ENCODE results near the gene MAST3. TPM values are rescaled to one million over a fixed set of nuclear protein-coding genes. Genes with fewer than 3 reads are reported as not detected.

Gene MAST3
- total RNA-seq, 1 donor from 2014 or later, result 48.6 TPM

DNA sequence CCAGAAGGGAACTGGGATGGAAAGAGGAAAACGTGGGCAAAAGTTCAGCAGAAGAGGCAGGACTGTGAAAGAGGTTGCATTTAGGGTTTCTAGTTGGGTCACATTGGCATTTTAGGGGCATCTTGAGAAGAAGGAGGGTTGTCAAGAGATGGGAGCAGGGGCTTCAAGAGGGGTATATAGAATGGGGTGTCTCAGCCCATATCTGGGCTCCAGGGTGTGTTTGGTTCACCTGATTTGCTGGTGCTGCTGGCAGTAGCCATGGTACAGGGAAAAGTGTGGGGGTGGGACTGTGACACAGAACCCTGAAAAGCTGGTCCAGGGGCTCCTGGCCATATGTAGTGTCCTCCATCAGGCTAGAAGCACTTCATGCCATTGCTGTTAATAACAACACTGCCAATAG, 22.5 kb downstream of the MAST3 start:
- ChIA-PET CTCF (no interaction called here), POLR2A (interaction anchor here (0.5 to 1.8 kb wide), 4 partner anchors 11 to 112 kb away, joined by 3 to 10 read pairs (median 4); partner anchors contain the start of genes ARRDC2 and PIK3R2)
- ATAC-seq (ENCODE audit: low read depth) (no peak), DNase-seq (no peak)
- Mint-ChIP-seq H3K36me3 (ENCODE audit: low read depth) (peaks cover 43% of the 10 kb centered on the region), H3K27ac (peak overlapping the region; percentile 70), H3K4me3 (peak overlapping the region; percentile 75), H3K9me3 (no peaks in the 10 kb centered on the region), H3K4me1 (peaks cover 35% of the 10 kb centered on the region), H3K27me3 (no peaks in the 10 kb centered on the region)
- intact Hi-C loops (cut with micrococcal nuclease), result no loop called here
- TF ChIP-seq, protein P1, sequence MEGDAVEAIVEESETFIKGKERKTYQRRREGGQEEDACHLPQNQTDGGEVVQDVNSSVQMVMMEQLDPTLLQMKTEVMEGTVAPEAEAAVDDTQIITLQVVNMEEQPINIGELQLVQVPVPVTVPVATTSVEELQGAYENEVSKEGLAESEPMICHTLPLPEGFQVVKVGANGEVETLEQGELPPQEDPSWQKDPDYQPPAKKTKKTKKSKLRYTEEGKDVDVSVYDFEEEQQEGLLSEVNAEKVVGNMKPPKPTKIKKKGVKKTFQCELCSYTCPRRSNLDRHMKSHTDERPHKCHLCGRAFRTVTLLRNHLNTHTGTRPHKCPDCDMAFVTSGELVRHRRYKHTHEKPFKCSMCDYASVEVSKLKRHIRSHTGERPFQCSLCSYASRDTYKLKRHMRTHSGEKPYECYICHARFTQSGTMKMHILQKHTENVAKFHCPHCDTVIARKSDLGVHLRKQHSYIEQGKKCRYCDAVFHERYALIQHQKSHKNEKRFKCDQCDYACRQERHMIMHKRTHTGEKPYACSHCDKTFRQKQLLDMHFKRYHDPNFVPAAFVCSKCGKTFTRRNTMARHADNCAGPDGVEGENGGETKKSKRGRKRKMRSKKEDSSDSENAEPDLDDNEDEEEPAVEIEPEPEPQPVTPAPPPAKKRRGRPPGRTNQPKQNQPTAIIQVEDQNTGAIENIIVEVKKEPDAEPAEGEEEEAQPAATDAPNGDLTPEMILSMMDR (IDR thresholded peaks at IDR 0.05), result no peak

DNA sequence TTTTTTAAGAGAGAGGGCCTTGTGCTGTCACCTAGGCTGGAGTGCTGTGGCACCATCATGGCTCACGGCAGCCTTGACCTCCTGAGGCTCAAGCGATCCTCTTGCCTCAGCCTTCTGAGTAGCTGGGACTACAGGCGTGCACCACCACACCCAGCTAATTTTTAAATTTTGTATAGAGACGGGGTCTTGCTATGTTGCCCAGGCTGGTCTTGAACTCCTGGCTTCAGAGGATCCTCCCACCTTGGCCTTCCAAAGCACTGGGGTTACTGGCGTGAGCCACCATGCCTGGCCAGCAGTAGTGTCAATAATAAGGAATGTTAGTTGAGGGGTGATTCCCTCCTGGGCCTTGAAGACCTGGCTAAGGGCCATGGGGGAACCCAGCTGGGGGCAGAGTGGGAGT, 23.6 kb downstream of the MAST3 start:
- H3K9me3 Mint-ChIP-seq, result no peaks in the 10 kb centered on the region
- H3K4me3 Mint-ChIP-seq, result no peak overlapping the region
- H3K27me3 Mint-ChIP-seq, result no peaks in the 10 kb centered on the region
- DNase-seq (no peak), ATAC-seq (ENCODE audit: low read depth) (no peak)
- CTCF ChIA-PET, result no interaction called here
- TF ChIP-seq, protein P1 (IDR thresholded peaks at IDR 0.05), result no peak
- H3K27ac Mint-ChIP-seq, result no peak overlapping the region
- intact Hi-C loops (cut with micrococcal nuclease), result no loop called here
- H3K36me3 Mint-ChIP-seq (ENCODE audit: low read depth), result peaks cover 45% of the 10 kb centered on the region
- POLR2A ChIA-PET, result no interaction called here
- peaks cover 35% of the 10 kb centered on the region for H3K4me1 Mint-ChIP-seq

DNA sequence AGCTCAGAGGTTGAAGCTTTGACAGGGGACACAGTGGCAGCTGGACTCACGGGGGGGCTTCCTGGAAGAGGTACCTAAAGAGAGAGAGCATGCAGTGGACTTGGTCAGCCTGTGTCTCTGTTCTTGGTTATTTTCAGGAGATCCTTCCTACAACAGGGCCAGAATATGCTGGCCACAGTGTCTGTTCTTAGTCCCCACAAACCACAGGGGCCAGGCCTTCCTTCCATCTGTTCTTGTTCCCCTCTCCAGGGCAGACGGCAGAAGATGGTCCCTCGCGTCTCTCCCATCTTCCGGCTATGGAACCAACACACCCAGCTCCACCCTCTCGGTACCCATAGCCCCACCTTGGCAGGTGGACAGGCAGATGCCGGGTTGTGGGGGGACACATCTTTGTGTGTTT, 24.8 kb downstream of the MAST3 start:
- no peak overlapping the region for H3K27ac Mint-ChIP-seq

DNA sequence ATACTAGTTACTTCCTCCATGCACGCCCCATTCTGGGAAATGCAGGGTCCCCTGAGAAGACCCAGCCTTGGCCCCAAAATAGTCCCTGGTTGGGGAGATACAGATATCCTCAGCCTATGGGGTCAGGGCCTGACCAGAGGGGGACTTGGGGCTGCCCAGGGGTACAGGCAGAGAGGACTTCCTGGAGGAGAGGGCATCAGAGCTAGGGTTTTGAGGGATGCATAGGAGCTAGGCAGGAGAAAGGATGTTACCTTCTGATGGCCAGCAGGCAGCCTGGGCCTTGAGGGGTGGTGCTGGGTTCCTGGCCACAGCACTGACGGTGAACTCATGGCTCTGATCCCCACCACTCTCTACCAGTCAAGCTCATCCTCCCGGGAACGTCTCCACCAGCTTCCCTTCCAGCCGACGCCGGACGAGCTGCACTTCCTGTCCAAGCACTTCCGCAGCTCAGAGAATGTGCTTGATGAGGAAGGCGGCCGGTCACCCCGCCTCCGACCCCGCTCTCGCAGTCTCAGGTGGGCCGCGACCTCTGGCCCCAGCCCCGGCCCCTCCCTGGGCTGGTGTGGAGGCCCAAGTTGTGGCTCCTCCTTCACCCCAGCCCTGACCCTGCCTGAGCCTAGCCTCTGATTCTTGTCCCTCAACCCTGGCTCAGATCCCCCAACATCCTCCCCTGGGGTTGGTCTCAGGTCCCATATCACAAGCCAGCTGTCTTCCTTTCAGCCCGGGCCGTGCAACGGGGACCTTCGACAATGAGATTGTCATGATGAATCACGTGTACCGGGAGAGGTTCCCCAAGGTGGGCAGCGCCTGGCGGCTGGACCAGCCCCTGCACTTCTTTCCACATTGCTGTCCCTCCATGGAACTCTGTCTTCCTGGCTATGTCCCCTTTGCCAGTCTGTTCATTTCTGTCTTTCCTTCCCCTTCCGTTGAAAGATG, 25.6 kb downstream of the MAST3 start:
- TF ChIP-seq, protein P1 (IDR thresholded peaks at IDR 0.05), result no peak
- Mint-ChIP-seq H3K4me1 (peaks cover 26% of the 10 kb centered on the region), H3K36me3 (ENCODE audit: low read depth) (peaks cover 54% of the 10 kb centered on the region), H3K4me3 (no peak overlapping the region), H3K9me3 (no peaks in the 10 kb centered on the region), H3K27me3 (no peaks in the 10 kb centered on the region), H3K27ac (no peak overlapping the region)
- no peak for ATAC-seq (ENCODE audit: low read depth)
- intact Hi-C loops (cut with micrococcal nuclease), result no loop called here
- DNase-seq, result no peak
- POLR2A ChIA-PET, result interaction anchor here (0.5 to 0.7 kb wide), 2 partner anchors 9 to 1675 kb away, joined by 3 read pairs; no protein-coding TSS in a partner anchor
- CTCF ChIA-PET, result no interaction called here

More for the DNA sequence above, 24.8 kb downstream of the MAST3 start:
- DNase-seq (no peak), ATAC-seq (ENCODE audit: low read depth) (no peak)
- intact Hi-C loops (cut with micrococcal nuclease), result no loop called here
- POLR2A ChIA-PET, result interaction anchor here (0.6 kb wide), 1 partner anchor 11 kb away, joined by 4 read pairs; no protein-coding TSS in a partner anchor
- Mint-ChIP-seq H3K9me3 (no peaks in the 10 kb centered on the region), H3K27me3 (no peaks in the 10 kb centered on the region), H3K36me3 (ENCODE audit: low read depth) (peaks cover 50% of the 10 kb centered on the region), H3K4me3 (no peak overlapping the region), H3K4me1 (peaks cover 29% of the 10 kb centered on the region)
- TF ChIP-seq, protein P1 (IDR thresholded peaks at IDR 0.05), result no peak
- CTCF ChIA-PET, result no interaction called here

DNA sequence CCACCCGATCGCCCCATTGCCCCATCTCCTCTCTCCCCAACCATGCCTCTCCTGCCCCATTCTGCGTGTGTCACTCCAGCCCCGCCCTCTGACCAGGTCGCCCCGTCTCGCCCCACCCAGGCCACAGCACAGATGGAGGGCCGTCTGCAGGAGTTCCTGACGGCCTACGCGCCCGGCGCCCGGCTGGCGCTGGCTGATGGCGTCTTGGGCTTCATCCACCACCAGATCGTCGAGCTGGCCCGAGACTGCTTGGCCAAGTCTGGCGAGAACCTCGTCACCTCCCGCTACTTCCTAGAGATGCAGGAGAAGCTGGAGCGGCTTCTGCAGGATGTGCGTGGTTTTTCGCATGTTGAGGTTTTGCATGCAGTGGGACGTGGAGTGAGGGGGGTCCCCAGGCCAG, 26.2 kb downstream of the MAST3 start:
- intact Hi-C loops (cut with micrococcal nuclease), result no loop called here
- peaks cover 19% of the 10 kb centered on the region for H3K4me1 Mint-ChIP-seq
- POLR2A ChIA-PET, result interaction anchor here (0.7 kb wide), 1 partner anchor 8 kb away, joined by 3 read pairs; no protein-coding TSS in a partner anchor
- CTCF ChIA-PET, result interaction anchor here (0.6 kb wide), 1 partner anchor 377 kb away, joined by 7 read pairs; no protein-coding TSS in a partner anchor
- peaks cover 61% of the 10 kb centered on the region for H3K36me3 Mint-ChIP-seq (ENCODE audit: low read depth)
- TF ChIP-seq, protein P1 (IDR thresholded peaks at IDR 0.05), result no peak
- no peaks in the 10 kb centered on the region for H3K9me3 Mint-ChIP-seq
- no peak overlapping the region for H3K4me3 Mint-ChIP-seq
- no peaks in the 10 kb centered on the region for H3K27me3 Mint-ChIP-seq
- ATAC-seq (ENCODE audit: low read depth) (no peak), DNase-seq (no peak)
- H3K27ac Mint-ChIP-seq, result no peak overlapping the region

Measured in activated B cell treated with CpG ODN at 0.5 μM for 24 hours (primary cell).